ENCODE measurements around the gene DNM3. TPM values are rescaled to one million over a fixed set of nuclear protein-coding genes. Genes with fewer than 3 reads are reported as not detected.
A peak's percentile ranks its signal among the peaks of the same experiment; 100 is the strongest.

DNM3 gene
- total RNA-seq, 1 donor from 2014 or later, result 4.7 TPM

- H3K4me2 ChIP-seq (ENCODE audit: low read length), result no peak overlapping the region
- no peaks in the 10 kb centered on the region for H3K36me3 ChIP-seq (ENCODE audit: insufficient read depth, low read length)
- no peak overlapping the region for H3K27ac Mint-ChIP-seq (ENCODE audit: unreplicated experiment)
- no peaks in the 10 kb centered on the region for H4K20me1 ChIP-seq (ENCODE audit: insufficient read depth, low read length)
- no peaks in the 10 kb centered on the region for H3K27me3 ChIP-seq (ENCODE audit: insufficient read depth, low read length)
- FAIRE-seq, result no peak
- no peak overlapping the region for H3K4me3 Mint-ChIP-seq (ENCODE audit: unreplicated experiment)
- H2AFZ ChIP-seq (ENCODE audit: low read depth, low read length), result no peak overlapping the region
- H3K27me3 Mint-ChIP-seq (ENCODE audit: low read depth, unreplicated experiment), result no peaks in the 10 kb centered on the region
- H3K36me3 Mint-ChIP-seq (ENCODE audit: low read depth, unreplicated experiment), result no peaks in the 10 kb centered on the region
- no peaks in the 10 kb centered on the region for H3K9me3 ChIP-seq (ENCODE audit: insufficient read depth, low read depth, low read length)
- no peaks in the 10 kb centered on the region for H3K4me1 Mint-ChIP-seq (ENCODE audit: low read depth, unreplicated experiment)
- H3K4me3 ChIP-seq (ENCODE audit: insufficient read depth, low read depth, low read length), result no peak overlapping the region
- no peaks in the 10 kb centered on the region for H3K4me1 ChIP-seq (ENCODE audit: insufficient read depth, low read length)
- TF ChIP-seq CTCF (IDR thresholded peaks at IDR 0.05; ENCODE audit: insufficient read depth, low read depth, low read length) (no peak), EZH2 (IDR thresholded peaks at IDR 0.05; ENCODE audit: insufficient read depth, low read length) (no peak)
- no peak overlapping the region for H3K27ac ChIP-seq (ENCODE audit: low read depth, low read length)
- no peak for DNase-seq (ENCODE audit: low read depth)
- no peak overlapping the region for H3K9ac ChIP-seq (ENCODE audit: low read length)
- no peaks in the 10 kb centered on the region for H3K9me3 Mint-ChIP-seq (ENCODE audit: unreplicated experiment)
- no peaks in the 10 kb centered on the region for H3K79me2 ChIP-seq (ENCODE audit: insufficient read depth, low read length)
Observed at GRCh38 chr1:172109359-172109758, 268.1 kb downstream of the DNM3 start.

- no peak overlapping the region for H3K4me3 ChIP-seq (ENCODE audit: insufficient read depth, low read depth, low read length)
- H3K27ac Mint-ChIP-seq (ENCODE audit: unreplicated experiment), result no peak overlapping the region
- H3K36me3 ChIP-seq (ENCODE audit: insufficient read depth, low read length), result no peaks in the 10 kb centered on the region
- no peak for TF ChIP-seq EZH2 (IDR thresholded peaks at IDR 0.05; ENCODE audit: insufficient read depth, low read length)
- TF ChIP-seq CTCF (IDR thresholded peaks at IDR 0.05; ENCODE audit: insufficient read depth, low read depth, low read length), result no peak
- no peaks in the 10 kb centered on the region for H3K4me1 ChIP-seq (ENCODE audit: insufficient read depth, low read length)
- no peak overlapping the region for H3K9ac ChIP-seq (ENCODE audit: low read length)
- no peak overlapping the region for H2AFZ ChIP-seq (ENCODE audit: low read depth, low read length)
- no peaks in the 10 kb centered on the region for H4K20me1 ChIP-seq (ENCODE audit: insufficient read depth, low read length)
- no peak overlapping the region for H3K27ac ChIP-seq (ENCODE audit: low read depth, low read length)
- no peak for DNase-seq (ENCODE audit: low read depth)
- H3K36me3 Mint-ChIP-seq (ENCODE audit: low read depth, unreplicated experiment), result peaks cover 2% of the 10 kb centered on the region
- H3K4me3 Mint-ChIP-seq (ENCODE audit: unreplicated experiment), result no peak overlapping the region
- no peaks in the 10 kb centered on the region for H3K9me3 Mint-ChIP-seq (ENCODE audit: unreplicated experiment)
- H3K9me3 ChIP-seq (ENCODE audit: insufficient read depth, low read depth, low read length), result no peaks in the 10 kb centered on the region
- H3K79me2 ChIP-seq (ENCODE audit: insufficient read depth, low read length), result no peaks in the 10 kb centered on the region
- H3K4me1 Mint-ChIP-seq (ENCODE audit: low read depth, unreplicated experiment), result peaks cover 7% of the 10 kb centered on the region
- no peaks in the 10 kb centered on the region for H3K27me3 Mint-ChIP-seq (ENCODE audit: low read depth, unreplicated experiment)
- no peak overlapping the region for H3K4me2 ChIP-seq (ENCODE audit: low read length)
- no peak for FAIRE-seq
- no peaks in the 10 kb centered on the region for H3K27me3 ChIP-seq (ENCODE audit: insufficient read depth, low read length)
Observed at GRCh38 chr1:172112576-172112975, 271.3 kb downstream of the DNM3 start.

- H3K4me3 ChIP-seq (ENCODE audit: insufficient read depth, low read depth, low read length), result no peak overlapping the region
- peaks cover 2% of the 10 kb centered on the region for H3K36me3 Mint-ChIP-seq (ENCODE audit: low read depth, unreplicated experiment)
- no peaks in the 10 kb centered on the region for H3K9me3 Mint-ChIP-seq (ENCODE audit: unreplicated experiment)
- no peaks in the 10 kb centered on the region for H3K4me1 ChIP-seq (ENCODE audit: insufficient read depth, low read length)
- peak; percentile 82 for DNase-seq (ENCODE audit: low read depth)
- H4K20me1 ChIP-seq (ENCODE audit: insufficient read depth, low read length), result no peaks in the 10 kb centered on the region
- no peaks in the 10 kb centered on the region for H3K36me3 ChIP-seq (ENCODE audit: insufficient read depth, low read length)
- FAIRE-seq, result no peak
- TF ChIP-seq EZH2 (IDR thresholded peaks at IDR 0.05; ENCODE audit: insufficient read depth, low read length), result no peak
- no peak overlapping the region for H3K4me2 ChIP-seq (ENCODE audit: low read length)
- no peak overlapping the region for H2AFZ ChIP-seq (ENCODE audit: low read depth, low read length)
- H3K9ac ChIP-seq (ENCODE audit: low read length), result no peak overlapping the region
- H3K4me1 Mint-ChIP-seq (ENCODE audit: low read depth, unreplicated experiment), result peaks cover 11% of the 10 kb centered on the region
- no peaks in the 10 kb centered on the region for H3K27me3 ChIP-seq (ENCODE audit: insufficient read depth, low read length)
- H3K4me3 Mint-ChIP-seq (ENCODE audit: unreplicated experiment), result no peak overlapping the region
- no peaks in the 10 kb centered on the region for H3K9me3 ChIP-seq (ENCODE audit: insufficient read depth, low read depth, low read length)
- no peaks in the 10 kb centered on the region for H3K79me2 ChIP-seq (ENCODE audit: insufficient read depth, low read length)
- H3K27ac ChIP-seq (ENCODE audit: low read depth, low read length), result no peak overlapping the region
- no peak overlapping the region for H3K27ac Mint-ChIP-seq (ENCODE audit: unreplicated experiment)
- H3K27me3 Mint-ChIP-seq (ENCODE audit: low read depth, unreplicated experiment), result no peaks in the 10 kb centered on the region
Observed at GRCh38 chr1:172117800-172118199, 276.5 kb downstream of the DNM3 start.
